ENCODE results near the gene RNF157.

DNA sequence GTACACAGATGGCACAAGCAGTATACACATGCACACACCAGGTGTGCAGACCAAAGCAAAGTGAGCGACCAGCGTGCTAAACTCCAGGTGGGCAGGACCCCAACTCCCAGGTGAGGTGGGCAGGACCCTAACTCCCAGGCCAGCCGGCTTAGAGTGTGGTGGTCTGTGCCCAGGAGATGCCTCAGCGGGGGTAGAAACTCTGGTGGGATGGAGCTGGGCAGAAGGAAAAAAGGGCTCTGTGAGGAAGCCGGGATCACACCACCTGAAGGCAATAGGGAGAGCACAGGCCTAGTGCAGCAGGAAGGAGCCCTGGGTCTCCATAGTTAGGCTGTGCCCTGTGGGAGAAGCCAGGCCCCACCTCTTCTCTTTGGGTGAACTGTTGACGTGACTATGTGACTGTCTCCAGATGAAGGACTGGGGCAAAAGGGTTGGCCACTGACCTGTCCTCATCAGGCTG is 97.7 kb downstream of the RNF157 start:
- TF ChIP-seq, protein P1, sequence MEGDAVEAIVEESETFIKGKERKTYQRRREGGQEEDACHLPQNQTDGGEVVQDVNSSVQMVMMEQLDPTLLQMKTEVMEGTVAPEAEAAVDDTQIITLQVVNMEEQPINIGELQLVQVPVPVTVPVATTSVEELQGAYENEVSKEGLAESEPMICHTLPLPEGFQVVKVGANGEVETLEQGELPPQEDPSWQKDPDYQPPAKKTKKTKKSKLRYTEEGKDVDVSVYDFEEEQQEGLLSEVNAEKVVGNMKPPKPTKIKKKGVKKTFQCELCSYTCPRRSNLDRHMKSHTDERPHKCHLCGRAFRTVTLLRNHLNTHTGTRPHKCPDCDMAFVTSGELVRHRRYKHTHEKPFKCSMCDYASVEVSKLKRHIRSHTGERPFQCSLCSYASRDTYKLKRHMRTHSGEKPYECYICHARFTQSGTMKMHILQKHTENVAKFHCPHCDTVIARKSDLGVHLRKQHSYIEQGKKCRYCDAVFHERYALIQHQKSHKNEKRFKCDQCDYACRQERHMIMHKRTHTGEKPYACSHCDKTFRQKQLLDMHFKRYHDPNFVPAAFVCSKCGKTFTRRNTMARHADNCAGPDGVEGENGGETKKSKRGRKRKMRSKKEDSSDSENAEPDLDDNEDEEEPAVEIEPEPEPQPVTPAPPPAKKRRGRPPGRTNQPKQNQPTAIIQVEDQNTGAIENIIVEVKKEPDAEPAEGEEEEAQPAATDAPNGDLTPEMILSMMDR (IDR thresholded peaks at IDR 0.05) = no peak
- TF ChIP-seq EP300 (IDR thresholded peaks at IDR 0.05) (no peak), POLR2A (IDR thresholded peaks at IDR 0.05) (no peak), POLR2AphosphoS5 (IDR thresholded peaks at IDR 0.05) (no peak)
